Stimulated activated CD4-positive, alpha-beta T cell treated with anti-CD3 and anti-CD28 coated beads, Interleukin-15, amount 100 ng/mL, for 24 hours (primary cell): ENCODE data around the gene VWA8.
A peak's percentile ranks its signal among the peaks of the same experiment; 100 is the strongest.
"Not testable (repeated sequence)": the region's sequence is repeated elsewhere in the genome, so short reads cannot be mapped to it uniquely, and the experiment has no call there.

Experiments used
- DNase-seq: peaks from one replicate; pipeline ENCODE4 v3.0.0-alpha.2; 2020

Gene VWA8

GRCh38 chr13:41573640-41574039, 387.3 kb downstream of the VWA8 start:
- DNase-seq = not testable (repeated sequence)

GRCh38 chr13:41571817-41572340, 389.0 kb downstream of the VWA8 start:
- DNase-seq = not testable (repeated sequence)

- DNase-seq = no peak
These were observed 391.9 kb downstream of the VWA8 start for GRCh38 chr13:41568972-41569351.

- DNase-seq = no peak
These were observed 392.6 kb downstream of the VWA8 start for GRCh38 chr13:41568143-41568971.

GRCh38 chr13:41567363-41567762, 393.5 kb downstream of the VWA8 start:
- DNase-seq = no peak

- DNase-seq = no peak
These were observed 395.1 kb downstream of the VWA8 start for GRCh38 chr13:41565846-41566245.

- no peak for DNase-seq
These were observed 395.7 kb downstream of the VWA8 start for GRCh38 chr13:41565216-41565615.

- no peak for DNase-seq
These were observed 396.9 kb downstream of the VWA8 start for GRCh38 chr13:41563984-41564365.

- no peak for DNase-seq
These were observed 397.4 kb downstream of the VWA8 start for GRCh38 chr13:41563341-41563983.

- DNase-seq = no peak
These were observed 398.2 kb downstream of the VWA8 start for GRCh38 chr13:41562541-41563178.

- DNase-seq = no peak
These were observed 398.8 kb downstream of the VWA8 start for GRCh38 chr13:41562083-41562482.

- DNase-seq = no peak
These were observed 399.7 kb downstream of the VWA8 start for GRCh38 chr13:41561170-41561569.

- no peak for DNase-seq
These were observed 401.9 kb downstream of the VWA8 start for GRCh38 chr13:41558781-41559560.

GRCh38 chr13:41557719-41558118, 403.2 kb downstream of the VWA8 start:
- DNase-seq = no peak

- peak; percentile 51 for DNase-seq
These were observed 406.1 kb downstream of the VWA8 start for GRCh38 chr13:41554626-41555386.

- DNase-seq = no peak
These were observed 406.7 kb downstream of the VWA8 start for GRCh38 chr13:41554180-41554579.

- DNase-seq = no peak
These were observed 408.9 kb downstream of the VWA8 start for GRCh38 chr13:41552031-41552430.

GRCh38 chr13:41550276-41550675, 410.6 kb downstream of the VWA8 start:
- no peak for DNase-seq

- DNase-seq = no peak
These were observed 411.4 kb downstream of the VWA8 start for GRCh38 chr13:41549491-41549890.

GRCh38 chr13:41548910-41549309, 412.0 kb downstream of the VWA8 start:
- no peak for DNase-seq

- DNase-seq = no peak
These were observed 412.9 kb downstream of the VWA8 start for GRCh38 chr13:41548031-41548430.
